RPMI7951 (cell line): Measurements from ENCODE around the gene HOXD8. TPM values are rescaled to one million over a fixed set of nuclear protein-coding genes. Genes with fewer than 3 reads are reported as not detected.

Experiments
- DNase-seq: peaks from one replicate; pipeline ENCODE4 v3.0.0-alpha.2; 2012; ENCODE audit warnings: low read depth
- total RNA-seq: library from RNA; depleted of rRNA; stranded (reverse); fragments of >200 nt; shearing (Covaris generic); gene quantifications from 2 replicates; pipeline ENCODE4 v1.2.3, GENCODE V29; 2014

HOXD8 gene
- total RNA-seq, 1 experiment from 2014 or later: 16.1 TPM

- DNase-seq: no peak
Observed at GRCh38 chr2:176090862-176091261, 38.6 kb upstream of the HOXD8 start.

GRCh38 chr2:176091329-176092258, 37.9 kb upstream of the HOXD8 start:
- DNase-seq: no peak

- DNase-seq: peak; percentile 40
Observed at GRCh38 chr2:176092270-176093144, 37.0 kb upstream of the HOXD8 start, which contains the start of gene HOXD13. Gene HOXD13 (plus strand): TSS chr2:176092721. CDS start chr2:176092891, 170 bp downstream.

GRCh38 chr2:176093145-176093897, 36.2 kb upstream of the HOXD8 start:
- DNase-seq: peak; percentile 48

GRCh38 chr2:176093898-176094249, 35.6 kb upstream of the HOXD8 start:
- DNase-seq: no peak

- DNase-seq: no peak
Observed at GRCh38 chr2:176094349-176094748, 35.2 kb upstream of the HOXD8 start.

- DNase-seq: no peak
Observed at GRCh38 chr2:176095421-176095820, 34.1 kb upstream of the HOXD8 start.

- peak; percentile 69 for DNase-seq
Observed at GRCh38 chr2:176096243-176096985, 33.1 kb upstream of the HOXD8 start.

GRCh38 chr2:176096986-176097819, 32.3 kb upstream of the HOXD8 start:
- peak; percentile 81 for DNase-seq

GRCh38 chr2:176097820-176098365, 31.6 kb upstream of the HOXD8 start:
- no peak for DNase-seq

- peak; percentile 46 for DNase-seq
Observed at GRCh38 chr2:176098366-176099158, 30.9 kb upstream of the HOXD8 start.

- no peak for DNase-seq
Observed at GRCh38 chr2:176099159-176099727, 30.3 kb upstream of the HOXD8 start.

GRCh38 chr2:176099728-176100546, 29.6 kb upstream of the HOXD8 start, which contains the start of gene HOXD12:
Gene HOXD12 (plus strand): TSS chr2:176099795. CDS start chr2:176099802, 7 bp downstream.
- no peak for DNase-seq

- DNase-seq: no peak
Observed at GRCh38 chr2:176100547-176101140, 28.9 kb upstream of the HOXD8 start.

GRCh38 chr2:176101216-176101830, 28.2 kb upstream of the HOXD8 start:
- DNase-seq: no peak

- no peak for DNase-seq
Observed at GRCh38 chr2:176101842-176102241, 27.7 kb upstream of the HOXD8 start.
